ENCODE measurements around the gene YRDC.

DNA sequence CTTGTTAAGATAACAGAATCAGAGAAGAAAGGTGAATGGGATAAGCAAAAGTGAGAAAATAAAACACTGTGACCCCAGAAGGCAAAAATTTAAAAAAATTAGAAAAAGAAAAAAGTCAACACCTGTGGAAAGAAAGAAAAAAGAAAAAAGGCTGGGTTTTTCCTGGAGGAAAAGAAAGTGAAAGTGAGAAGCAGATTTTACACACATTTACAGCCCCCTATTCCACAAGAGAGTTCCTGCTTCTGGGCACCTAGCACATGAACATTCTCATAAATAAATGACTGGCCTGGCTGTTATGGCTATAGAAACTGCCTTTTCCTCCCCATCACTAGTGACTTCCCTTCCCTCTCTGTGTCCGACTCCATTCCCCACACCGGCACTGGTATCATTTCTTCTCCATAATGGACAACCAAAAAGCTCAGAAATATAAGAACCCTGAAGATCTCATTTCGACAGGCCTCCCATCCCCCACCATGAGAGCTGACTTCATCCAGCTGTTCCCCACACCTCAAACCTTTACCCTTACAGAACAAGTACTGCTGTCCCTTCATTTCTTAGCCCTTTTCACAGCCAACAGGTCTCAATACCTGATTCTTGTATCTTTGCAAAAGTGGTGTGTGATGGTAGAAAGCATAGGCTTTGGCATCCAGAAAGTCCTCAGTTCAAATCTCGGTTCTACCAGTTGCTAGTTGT is 38.8 kb upstream of the YRDC start:
- TF ChIP-seq, protein P1, sequence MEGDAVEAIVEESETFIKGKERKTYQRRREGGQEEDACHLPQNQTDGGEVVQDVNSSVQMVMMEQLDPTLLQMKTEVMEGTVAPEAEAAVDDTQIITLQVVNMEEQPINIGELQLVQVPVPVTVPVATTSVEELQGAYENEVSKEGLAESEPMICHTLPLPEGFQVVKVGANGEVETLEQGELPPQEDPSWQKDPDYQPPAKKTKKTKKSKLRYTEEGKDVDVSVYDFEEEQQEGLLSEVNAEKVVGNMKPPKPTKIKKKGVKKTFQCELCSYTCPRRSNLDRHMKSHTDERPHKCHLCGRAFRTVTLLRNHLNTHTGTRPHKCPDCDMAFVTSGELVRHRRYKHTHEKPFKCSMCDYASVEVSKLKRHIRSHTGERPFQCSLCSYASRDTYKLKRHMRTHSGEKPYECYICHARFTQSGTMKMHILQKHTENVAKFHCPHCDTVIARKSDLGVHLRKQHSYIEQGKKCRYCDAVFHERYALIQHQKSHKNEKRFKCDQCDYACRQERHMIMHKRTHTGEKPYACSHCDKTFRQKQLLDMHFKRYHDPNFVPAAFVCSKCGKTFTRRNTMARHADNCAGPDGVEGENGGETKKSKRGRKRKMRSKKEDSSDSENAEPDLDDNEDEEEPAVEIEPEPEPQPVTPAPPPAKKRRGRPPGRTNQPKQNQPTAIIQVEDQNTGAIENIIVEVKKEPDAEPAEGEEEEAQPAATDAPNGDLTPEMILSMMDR (IDR thresholded peaks at IDR 0.05): no peak
- no peak for TF ChIP-seq POLR2A (IDR thresholded peaks at IDR 0.05)

Data from uterus (tissue), 2 donors.